ENCODE measurements around the gene MYO15A.

Gene MYO15A

DNA sequence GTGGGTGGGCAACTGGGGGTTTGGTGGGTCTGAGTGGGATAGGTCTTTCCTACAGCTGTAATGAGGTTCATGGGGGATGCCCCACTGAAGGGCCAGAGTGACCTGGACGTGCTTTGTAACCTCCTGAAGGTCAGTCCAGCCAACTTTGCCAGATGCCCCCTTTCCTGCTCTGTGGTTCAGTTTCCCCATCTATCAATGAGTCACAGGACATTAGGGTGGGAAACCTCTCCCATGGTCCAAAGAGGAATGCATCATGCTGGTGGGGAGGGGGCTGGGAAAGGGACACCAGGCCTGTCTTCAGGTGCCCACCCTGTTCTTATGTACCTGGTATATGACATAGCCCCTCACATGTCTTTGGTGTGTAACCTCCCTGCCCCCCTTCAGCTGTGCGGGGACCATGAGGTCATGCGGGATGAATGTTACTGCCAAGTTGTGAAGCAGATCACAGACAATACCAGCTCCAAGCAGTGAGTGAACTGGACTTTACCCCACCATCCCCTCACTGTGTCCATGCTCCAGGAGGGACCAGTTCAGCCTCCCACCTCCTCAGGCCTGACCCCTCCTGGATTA is 51.1 kb downstream of the MYO15A start:
- DNase-seq = no peak

GRCh38 chr17:18160128-18160856 is 51.7 kb downstream of the MYO15A start:
- DNase-seq = no peak

- DNase-seq = no peak
Measured at GRCh38 chr17:18161207-18162145, 52.9 kb downstream of the MYO15A start.

DNA sequence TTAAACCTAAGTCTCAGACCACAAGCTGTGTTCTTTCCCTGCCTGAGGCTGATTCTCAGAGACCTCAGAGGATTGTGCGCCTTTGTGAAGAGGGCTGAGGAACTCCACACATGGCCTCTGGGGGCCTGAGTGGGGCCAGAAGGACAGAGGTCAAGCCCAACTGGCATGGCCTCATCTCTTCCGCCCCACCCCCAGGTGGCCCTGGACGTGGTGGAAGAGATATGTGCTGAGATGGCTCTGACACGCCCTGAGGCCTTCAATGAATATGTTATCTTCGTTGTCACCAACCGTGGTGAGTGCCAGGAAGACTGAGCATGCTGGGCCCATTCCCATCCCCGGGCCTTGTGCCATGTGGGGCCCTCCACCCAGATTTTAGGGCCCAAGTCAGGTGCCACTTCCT is 55.0 kb downstream of the MYO15A start:
- DNase-seq = no peak

GRCh38 chr17:18166894-18167293 is 58.3 kb downstream of the MYO15A start:
- no peak for DNase-seq

GRCh38 chr17:18167421-18167820 is 58.9 kb downstream of the MYO15A start:
- DNase-seq = peak; percentile 40

DNA sequence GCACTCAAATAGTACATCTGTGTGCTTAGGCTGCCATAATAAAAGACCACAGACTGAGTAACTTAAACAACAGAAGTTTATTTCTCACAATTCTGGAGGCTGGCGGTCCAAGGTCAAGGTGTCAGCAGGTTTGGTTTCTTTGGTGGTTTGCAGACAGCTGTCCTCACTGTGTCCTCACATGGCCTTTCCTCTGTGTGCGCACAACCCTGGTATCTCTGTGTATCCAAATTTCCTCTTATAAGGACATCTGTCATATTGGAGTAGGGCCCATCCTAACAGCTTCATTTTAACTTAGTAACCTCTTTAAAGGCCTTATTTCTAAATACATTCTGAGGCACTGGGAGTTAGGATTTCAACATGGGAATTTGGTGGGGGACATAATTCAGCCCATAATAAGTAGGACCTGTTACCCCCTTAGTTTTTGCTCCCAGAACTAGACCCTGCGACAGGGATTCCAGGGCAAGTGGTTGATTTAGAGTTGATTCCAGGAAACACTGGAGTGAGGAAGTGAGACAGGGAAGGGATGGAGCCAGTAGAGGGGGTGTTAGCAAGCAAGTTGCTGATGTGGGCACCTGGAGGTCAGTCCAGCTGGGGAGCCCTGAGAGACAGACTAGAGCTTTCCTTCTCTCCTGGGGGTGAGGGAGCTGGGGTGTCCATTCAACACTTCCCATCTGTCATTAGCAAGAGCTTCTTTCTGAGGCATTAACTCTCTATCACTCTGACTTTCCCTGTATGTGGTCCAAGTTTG is 64.1 kb downstream of the MYO15A start:
- no peak for DNase-seq

- no peak for DNase-seq
Measured at GRCh38 chr17:18173740-18174139, 65.2 kb downstream of the MYO15A start.

GRCh38 chr17:18176176-18176575 is 67.6 kb downstream of the MYO15A start:
- DNase-seq = no peak

GRCh38 chr17:18177133-18177532 is 68.6 kb downstream of the MYO15A start:
- no peak for DNase-seq

GRCh38 chr17:18177722-18178121 is 69.2 kb downstream of the MYO15A start:
- DNase-seq = no peak

DNA sequence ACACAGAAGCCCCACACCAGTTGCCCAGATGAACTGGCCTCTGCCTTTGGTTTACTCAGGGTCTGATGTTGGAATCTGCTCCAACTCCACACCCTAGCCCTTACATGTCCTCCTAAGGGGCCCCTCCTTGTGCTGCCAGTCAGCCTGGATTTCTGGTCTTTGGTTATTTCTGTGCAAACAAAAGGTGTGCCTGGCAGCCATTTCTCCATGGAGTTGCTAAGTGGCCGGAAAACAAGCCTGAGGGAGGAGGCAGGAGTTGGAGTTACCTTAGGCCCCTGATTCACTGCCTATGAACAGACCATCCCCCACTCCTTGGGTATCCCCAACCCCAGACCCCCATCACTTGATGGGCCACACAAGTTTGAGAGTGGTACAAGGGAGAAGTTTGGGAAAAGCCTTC is 70.6 kb downstream of the MYO15A start:
- DNase-seq = no peak

GRCh38 chr17:18179804-18180203 is 71.2 kb downstream of the MYO15A start:
- DNase-seq = no peak

GRCh38 chr17:18181358-18181757 is 72.8 kb downstream of the MYO15A start:
- DNase-seq = no peak

DNA sequence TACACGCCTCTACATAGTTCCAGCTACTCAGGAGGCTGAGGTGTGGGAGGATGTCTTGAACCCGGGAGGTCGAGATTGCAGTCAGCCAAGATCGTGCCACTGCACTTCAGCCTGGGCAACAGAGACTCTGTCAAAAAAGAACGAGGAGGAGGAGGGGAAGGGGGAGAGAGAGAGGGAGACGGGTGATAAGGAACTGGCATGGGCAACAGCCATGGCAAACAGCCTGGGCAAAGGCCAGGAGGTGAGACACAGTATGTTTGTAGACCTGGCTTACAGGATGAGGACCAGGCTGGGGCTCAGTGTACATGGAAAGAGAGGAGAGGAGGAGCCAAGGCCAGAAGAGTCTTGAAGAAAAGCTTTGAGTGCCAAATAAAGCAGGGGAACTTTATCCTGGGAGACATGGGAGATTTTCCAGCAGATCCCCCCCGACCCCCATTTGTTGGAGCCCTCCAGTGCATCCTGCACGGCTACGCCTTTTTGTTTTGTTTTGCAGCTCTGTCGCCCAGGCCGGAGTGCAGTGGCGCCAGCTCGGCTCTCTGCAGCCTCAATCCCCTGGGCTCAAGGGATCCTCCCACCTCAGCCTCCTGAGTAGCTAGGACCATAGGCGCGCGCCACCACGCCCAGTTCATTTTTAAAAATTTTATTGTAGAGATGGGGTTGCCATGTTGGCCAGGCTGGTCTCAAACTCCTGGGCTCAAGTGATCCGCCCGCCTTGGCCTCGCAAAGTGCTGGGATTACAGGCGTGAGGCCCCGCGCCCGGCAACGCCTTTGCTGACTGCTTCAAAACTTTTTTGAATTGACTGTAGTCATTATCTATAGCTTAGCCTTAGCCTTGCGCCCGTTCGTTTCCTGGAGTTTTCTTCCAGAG is 73.8 kb downstream of the MYO15A start:
- no peak for DNase-seq

GRCh38 chr17:18182978-18183333 is 74.4 kb downstream of the MYO15A start:
- no peak for DNase-seq

- DNase-seq = peak; percentile 97
Measured at GRCh38 chr17:18183334-18184142, 75.0 kb downstream of the MYO15A start, which contains the start of gene ALKBH5. Gene ALKBH5, plus strand, starts transcription at chr17:18183828. Its CDS starts 416 bp downstream, at chr17:18184244.

DNA sequence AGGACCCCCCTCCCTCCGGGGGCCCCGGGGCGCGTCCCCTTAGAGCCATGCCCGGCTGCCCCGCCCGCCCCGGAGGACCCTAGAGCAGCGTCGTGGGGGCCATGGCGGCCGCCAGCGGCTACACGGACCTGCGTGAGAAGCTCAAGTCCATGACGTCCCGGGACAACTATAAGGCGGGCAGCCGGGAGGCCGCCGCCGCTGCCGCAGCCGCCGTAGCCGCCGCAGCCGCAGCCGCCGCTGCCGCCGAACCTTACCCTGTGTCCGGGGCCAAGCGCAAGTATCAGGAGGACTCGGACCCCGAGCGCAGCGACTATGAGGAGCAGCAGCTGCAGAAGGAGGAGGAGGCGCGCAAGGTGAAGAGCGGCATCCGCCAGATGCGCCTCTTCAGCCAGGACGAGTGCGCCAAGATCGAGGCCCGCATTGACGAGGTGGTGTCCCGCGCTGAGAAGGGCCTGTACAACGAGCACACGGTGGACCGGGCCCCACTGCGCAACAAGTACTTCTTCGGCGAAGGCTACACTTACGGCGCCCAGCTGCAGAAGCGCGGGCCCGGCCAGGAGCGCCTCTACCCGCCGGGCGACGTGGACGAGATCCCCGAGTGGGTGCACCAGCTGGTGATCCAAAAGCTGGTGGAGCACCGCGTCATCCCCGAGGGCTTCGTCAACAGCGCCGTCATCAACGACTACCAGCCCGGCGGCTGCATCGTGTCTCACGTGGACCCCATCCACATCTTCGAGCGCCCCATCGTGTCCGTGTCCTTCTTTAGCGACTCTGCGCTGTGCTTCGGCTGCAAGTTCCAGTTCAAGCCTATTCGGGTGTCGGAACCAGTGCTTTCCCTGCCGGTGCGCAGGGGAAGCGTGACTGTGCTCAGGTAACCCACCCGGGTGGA is 75.8 kb downstream of the MYO15A start:
- no peak for DNase-seq

- DNase-seq = no peak
Measured at GRCh38 chr17:18185391-18185790, 76.8 kb downstream of the MYO15A start.

Measured in NCI-H510A treated with DMSO at 0.1 percent for 48 hours (cell line).